ENCODE measurements around the gene ADAMTS3.
"Not testable (repeated sequence)": the region's sequence is repeated elsewhere in the genome, so short reads cannot be mapped to it uniquely, and the experiment has no call there.

The ADAMTS3 gene

GRCh38 chr4:72552447-72552846, 16.6 kb downstream of the ADAMTS3 start:
- DNase-seq = no peak

DNA sequence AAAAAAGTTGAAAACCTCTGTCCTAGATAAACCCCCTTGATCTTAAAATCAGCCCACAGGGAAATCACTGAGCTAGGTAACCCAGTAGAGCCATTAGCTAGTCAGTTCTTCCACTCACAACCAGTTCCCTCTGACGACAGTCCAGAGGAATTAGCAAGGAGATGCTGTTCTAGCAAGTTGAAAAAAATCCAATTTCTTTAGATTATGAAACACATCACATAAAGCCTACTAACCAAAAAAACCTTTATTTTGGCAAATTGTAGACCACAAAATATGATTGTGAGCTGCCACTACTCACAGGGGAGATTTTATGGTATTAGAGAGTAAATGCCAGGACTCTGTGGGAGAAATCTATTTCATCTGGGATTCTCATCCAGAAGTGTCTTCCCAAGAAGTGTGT, 22.6 kb downstream of the ADAMTS3 start:
- no peak for DNase-seq

DNA sequence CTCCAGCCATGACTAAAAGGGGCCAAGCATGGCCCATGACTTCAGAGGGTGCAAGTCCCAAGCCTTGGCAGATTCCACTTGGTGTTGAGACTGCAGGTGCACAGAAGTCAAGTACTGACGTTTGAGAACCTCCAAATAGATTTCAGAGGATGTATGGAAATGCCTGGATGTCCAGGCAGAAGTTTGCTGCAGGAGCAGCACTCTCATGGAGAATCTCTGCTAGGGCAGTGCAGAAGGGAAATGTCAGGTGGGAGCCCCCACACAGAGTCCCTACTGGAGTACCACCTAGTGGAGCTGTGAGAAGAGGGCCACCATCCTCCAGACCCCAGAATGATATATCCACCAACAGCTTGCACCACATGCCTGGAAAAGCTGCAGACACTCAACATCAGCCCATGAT, 28.3 kb downstream of the ADAMTS3 start:
- not testable (repeated sequence) for DNase-seq

DNA sequence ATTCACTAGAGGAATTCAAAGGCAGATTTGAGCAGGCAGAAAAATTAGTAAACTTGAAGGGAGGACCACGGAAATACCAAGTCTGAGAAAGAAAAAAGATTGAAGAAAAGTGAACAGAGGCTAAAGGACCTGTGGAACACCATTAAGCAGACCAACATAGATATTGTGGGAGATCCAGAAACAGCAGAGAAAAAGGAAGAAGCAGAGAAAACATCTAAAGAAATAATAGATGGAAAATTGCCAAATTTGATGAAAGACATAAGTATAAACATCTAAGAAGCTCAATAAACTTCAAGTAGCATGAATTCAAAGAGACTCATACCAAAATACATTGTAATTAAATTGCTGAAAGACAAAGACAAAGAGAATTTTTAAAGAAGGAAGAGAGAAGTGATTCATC, 31.0 kb downstream of the ADAMTS3 start:
- no peak for DNase-seq

DNA sequence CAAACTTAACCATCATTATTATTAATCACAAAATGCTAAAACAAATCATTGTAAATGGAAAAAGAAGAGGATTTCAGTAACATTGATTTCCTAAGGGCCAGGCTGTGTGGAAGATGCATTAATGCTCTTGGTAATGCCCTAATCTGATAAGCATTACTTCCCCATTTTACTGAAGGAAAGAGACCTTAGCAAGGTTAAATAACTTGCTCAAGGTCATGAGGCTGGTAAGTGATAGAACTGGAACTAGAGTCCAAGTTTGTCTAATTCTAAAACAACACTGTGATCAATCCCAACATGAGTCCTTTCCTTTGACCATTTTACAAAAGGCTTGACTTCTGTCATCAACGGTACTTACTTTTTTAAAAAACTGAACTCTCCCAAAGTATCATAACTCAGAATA, 32.6 kb downstream of the ADAMTS3 start:
- DNase-seq = no peak

DNA sequence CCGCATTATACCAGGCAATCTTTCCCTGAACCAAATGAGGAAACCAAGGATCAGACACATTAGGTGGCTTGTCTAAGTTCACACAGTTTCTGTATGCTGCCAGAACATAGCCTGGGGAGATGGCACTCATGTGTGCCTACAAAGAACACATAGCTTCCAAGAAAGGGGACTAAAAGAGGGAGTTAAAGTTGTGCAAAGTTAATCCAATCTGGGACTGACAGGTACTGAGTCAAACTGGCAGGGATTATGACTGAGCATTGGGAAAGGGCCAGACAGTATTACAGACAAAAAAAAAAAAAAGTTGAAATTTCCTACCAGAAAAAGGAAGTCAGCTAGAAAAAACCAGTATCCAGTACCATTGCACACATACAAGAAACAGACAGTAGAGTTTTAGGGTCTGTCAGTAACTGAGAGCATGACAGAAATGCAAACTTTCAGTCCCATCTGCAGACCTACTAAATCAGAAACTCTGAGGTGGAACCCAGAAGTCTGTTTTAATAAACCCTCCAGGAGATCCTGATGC, 37.2 kb downstream of the ADAMTS3 start:
- DNase-seq = no peak

- no peak for DNase-seq
These were observed 37.7 kb downstream of the ADAMTS3 start for GRCh38 chr4:72531322-72531721.

- DNase-seq = no peak
These were observed 39.7 kb downstream of the ADAMTS3 start for GRCh38 chr4:72529148-72529822.

DNA sequence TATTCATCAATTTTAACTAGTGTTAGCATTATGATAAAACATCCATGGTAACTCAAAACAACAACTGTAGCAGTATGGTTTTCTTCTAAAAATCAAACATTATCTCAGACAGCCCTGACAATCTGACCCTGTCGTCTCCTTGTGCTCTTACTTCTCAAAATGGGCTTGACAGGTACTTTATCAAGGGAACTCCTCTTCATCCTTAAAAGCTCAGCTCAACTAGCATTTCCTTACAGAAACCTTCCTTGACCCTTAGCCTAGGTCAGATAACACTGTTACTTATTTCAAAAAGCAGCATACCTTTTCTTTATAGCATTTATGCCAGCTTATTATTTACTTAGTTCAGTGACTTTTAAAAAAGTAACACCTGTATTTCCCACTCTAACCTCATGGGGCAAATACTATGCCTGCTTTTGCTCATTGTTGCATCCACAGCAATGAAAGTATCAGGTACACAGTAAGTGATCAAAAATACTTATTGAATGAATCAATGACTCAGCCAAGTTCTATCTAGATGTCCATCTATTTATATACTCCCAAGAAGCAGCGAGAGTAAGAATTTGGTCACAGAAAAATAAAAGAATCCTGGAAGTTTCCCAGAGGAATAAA, 41.9 kb downstream of the ADAMTS3 start:
- DNase-seq = no peak

GRCh38 chr4:72525938-72526337, 43.1 kb downstream of the ADAMTS3 start:
- no peak for DNase-seq

DNA sequence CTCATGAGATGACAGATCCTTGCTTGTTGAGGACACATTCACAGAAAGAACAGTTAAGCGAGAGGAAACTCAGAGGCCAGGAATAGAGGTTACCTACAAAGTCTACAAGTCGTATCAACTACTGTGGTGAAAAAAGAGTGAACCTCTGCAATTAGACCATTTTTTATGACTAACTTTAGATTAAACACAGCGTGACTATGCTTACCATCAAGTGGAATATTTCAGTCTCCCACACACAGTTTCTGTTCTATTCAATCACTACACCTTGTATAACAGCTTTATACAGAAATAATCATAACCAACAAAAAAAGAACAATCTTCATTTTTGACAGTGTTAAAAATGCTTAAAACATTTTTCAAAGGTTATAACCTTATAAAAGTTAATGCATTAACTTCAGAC, 46.6 kb downstream of the ADAMTS3 start:
- no peak for DNase-seq

DNA sequence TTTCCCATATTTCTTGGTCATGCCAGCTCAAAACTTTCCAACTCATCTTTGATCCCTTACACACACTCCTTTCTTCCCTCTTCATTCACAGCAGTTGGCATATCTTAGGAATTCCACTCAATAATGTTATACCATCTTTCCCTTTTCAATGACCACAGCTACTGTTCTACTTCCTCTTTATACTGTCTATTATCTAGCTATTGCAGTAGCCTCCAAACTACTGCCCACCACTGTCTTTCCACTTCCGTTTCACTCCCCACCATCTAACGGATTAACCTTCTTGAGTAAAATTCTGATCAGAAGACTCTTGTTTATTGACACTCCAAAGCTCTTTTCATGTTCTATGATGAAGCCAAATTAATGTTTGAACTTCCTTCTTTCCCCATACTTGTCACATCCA, 55.8 kb downstream of the ADAMTS3 start:
- DNase-seq = no peak

DNA sequence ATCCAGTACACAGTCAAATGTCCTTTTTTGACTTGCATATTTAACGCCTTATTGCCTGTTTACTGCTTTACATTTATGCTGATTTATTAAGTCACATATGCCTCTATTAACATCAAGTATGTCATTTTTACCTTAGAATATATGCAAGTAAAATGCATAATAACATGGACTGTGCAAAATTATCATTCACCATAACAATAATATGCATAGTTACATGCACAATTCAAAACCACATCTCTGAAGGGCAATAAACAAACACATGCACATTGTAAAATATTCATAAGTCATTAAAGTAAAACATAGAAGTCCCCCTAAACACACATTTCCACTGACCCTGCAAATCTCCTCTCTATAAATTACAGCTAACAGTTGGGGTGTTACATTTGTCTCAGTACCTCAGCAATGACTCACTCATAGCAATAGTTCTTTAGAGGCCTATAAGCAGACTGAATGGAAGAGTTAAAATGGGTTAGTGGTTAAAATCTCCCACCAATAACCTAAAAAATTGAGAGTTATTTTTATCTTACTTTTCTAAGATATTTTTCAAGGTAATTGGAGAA, 61.1 kb downstream of the ADAMTS3 start:
- no peak for DNase-seq

DNA sequence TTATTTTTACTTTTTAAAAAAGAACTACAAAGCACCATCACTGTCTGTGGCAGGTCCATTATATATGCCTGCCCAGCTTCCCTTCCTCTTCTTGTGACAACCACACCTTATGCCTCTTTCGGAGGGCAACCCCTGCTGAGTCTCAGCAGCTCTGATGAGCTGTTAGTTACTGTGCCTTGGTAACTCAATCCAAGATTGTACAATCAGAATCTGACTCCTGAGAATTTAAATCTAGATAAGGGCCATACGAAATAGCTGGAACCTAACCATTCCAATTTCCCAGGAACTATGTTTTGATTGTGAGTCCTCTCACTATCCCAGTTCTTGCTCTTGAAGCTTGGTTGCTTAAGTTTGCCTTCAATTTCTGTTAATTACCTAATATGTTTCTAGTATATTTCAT, 61.9 kb downstream of the ADAMTS3 start:
- no peak for DNase-seq

DNA sequence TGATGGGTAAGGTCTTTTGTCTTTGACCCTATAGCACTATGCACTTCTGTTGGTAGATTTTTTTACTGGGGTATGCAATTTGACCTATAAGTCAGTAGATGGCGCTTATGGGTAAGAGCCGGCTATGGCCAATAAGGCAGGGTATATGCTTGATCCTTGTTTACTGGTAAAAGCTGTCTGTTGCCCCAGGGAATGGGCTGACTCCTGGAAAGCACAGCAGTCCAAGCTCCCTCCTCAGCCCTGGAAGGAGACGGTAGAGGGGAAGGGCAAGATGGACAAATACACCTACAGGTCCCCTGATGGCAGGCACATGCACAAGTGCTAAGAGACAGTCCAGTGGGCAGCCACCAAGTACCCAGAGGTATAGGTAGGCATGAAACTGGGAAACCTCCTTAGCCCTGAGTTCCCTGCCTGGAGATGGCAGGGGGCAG, 63.7 kb downstream of the ADAMTS3 start:
- no peak for DNase-seq

GRCh38 chr4:72500214-72500613, 68.8 kb downstream of the ADAMTS3 start:
- no peak for DNase-seq

DNA sequence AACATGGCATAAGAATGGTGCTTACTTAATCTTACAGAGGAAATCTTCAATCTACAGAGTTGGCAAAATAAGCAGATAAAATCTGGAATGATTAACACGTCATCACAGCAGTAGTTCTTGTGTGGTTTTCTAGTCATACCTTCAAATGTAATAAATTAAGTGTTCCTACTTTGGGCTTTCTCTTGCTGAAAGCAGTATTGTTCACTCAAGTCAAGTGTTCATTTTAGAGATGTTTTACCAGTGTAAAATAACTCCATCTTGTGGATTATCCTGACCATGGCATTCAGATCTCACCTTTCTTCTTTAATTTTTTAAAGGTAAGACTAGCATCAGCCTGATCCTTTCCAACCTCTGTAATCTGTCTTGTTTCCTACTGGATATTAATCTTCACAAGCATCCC, 72.9 kb downstream of the ADAMTS3 start:
- no peak for DNase-seq

DNA sequence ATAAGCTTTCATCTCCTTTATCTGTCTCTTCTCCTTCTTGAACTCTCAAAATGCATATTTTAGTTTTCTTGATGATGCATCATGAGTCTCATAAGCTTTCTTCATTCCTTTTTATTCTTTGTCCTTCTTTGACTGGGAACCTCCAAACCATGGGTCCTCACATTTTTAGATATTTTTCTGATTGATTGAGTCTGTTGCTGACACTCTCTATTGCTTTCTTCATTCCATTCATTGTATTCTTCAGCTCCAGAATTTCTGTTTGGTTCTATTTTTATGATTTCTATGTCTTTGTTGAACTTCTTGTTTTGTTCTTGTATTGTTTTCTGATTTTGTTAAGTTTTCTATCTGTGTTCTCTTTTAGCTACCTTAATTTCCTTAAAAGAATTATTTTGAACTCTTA, 74.9 kb downstream of the ADAMTS3 start:
- no peak for DNase-seq

- DNase-seq = no peak
These were observed 79.8 kb downstream of the ADAMTS3 start for GRCh38 chr4:72489267-72489666.

- DNase-seq = no peak
These were observed 82.0 kb downstream of the ADAMTS3 start for GRCh38 chr4:72486991-72487390.

- no peak for DNase-seq
These were observed 84.0 kb downstream of the ADAMTS3 start for GRCh38 chr4:72484981-72485380.

DNA sequence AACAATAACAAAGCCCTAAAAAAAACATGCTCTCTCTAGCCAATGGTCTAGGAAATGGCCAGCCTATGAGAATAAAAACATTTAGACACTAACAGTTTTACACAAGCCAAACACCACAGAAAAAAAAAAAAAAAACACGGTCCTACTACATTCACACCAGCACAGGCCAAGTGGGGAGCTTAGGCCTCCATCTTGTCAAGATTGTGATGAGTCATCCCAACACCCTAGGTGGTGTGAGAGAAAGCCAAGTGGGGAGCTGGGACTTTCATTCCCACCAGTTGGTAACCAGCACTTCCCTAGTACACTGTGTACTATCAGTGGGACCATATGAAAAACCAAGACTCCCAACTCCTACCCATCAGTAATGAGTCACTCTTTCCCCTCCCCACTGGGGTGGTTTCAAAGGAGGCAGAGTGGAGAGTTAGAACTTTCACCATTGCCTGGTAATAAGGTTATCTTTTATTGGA, 95.6 kb downstream of the ADAMTS3 start:
- no peak for DNase-seq

DNA sequence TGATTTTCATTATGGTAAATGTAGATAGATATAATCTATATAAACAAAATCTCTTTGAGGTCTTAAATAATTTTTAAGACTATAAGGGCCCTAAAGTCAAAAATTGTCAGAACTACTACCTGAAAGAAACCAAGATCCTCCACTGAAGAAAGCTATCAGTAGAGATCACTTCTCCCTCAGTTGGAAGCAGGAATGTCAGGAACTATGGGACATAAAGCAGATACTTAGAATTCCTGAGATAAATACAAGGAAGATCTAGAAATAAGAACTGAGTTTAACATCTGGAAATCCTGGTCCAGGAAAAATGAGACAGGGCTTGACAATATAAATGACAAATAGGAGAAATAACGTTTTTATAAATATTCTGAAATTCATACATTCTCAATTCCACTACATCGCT, 97.2 kb downstream of the ADAMTS3 start:
- no peak for DNase-seq

DNA sequence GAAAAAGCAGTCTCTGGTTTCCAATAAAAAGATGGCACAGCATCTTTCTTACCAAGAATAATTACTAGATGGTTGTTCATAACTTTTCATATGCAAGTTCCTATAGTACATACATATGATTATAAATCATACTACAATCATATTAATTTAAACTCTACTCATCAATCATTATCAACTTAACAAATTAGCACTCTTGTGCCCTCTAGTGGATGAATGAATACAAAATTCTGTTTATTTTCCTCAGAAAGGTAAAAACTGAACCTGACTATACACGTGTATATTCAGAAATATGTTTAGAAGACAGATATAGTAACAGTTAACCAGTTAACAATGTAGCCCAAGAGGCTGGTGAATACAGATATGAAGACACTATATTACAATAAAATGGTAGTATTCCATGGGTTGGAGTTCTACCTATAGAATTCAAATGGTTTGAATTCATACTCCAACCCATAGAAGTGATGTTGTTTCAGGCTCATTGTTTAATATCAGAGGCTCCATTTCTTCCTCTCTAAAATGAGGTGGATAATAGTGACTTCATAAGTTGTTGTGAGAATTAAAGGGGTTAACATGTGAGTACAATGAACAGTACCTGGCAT, 100.0 kb downstream of the ADAMTS3 start:
- no peak for DNase-seq

Measured in activated CD4-positive, alpha-beta T cell treated with anti-CD3 and anti-CD28 coated beads for 1 hour (primary cell).